K562 (cell line): ENCODE results near the gene DIAPH1. TPM values are rescaled to one million over a fixed set of nuclear protein-coding genes. Genes with fewer than 3 reads are reported as not detected.
A peak's percentile ranks its signal among the peaks of the same experiment; 100 is the strongest.

ENCODE experiments used
- ELF2 ChIP-seq: fragments of 250-450 bp; sonication (Bioruptor Pico); IDR thresholded peaks from 2 replicates; pipeline ENCODE4 v1.5.0; 2021; ENCODE audit warnings: mild to moderate bottlenecking
- HIVEP1 ChIP-seq: fragments of 250-450 bp; sonication (Bioruptor Pico); IDR thresholded peaks from 2 replicates; pipeline ENCODE4 v1.4.0; 2020; ENCODE audit warnings: mild to moderate bottlenecking
- L3MBTL2 ChIP-seq: fragments of 450-650 bp; IDR thresholded peaks from 2 replicates; pipeline ENCODE4 v1.6.1; 2016; ENCODE audit warnings: mild to moderate bottlenecking, moderate library complexity
- MAZ ChIP-seq, 2 experiments: fragments of 450-650 bp in 1 of 2; sonication (generic) in 1 of 2; formaldehyde crosslinking; IDR thresholded peaks in 1 of 2; conservative IDR thresholded peaks in 1 of 2; 2 replicates each; pipeline versions ENCODE4 v1.4.0 to v1.5.0; 2020; ENCODE audit warnings: mild to moderate bottlenecking in 1 of 2, missing genetic modification reagents in 1 of 2
- STAG1 ChIP-seq: sonication (generic); formaldehyde crosslinking; IDR thresholded peaks from 2 replicates; pipeline ENCODE4 v1.5.0; 2020; ENCODE audit warnings: missing genetic modification reagents, borderline replicate concordance
- ZFPM2 ChIP-seq: fragments of 250-450 bp; sonication (Bioruptor Pico); IDR thresholded peaks from 2 replicates; pipeline ENCODE4 v1.5.1; 2022; ENCODE audit warnings: mild to moderate bottlenecking
- polyA plus RNA-seq, 8 experiments: library from polyadenylated mRNA; depleted of rRNA in 4 of 8; stranded (reverse) in 5 of 8; unstranded in 3 of 8; fragments of >200 nt; fragmentation: Nextera tagmentation in 2 of 8; fragmentation: Illumina TruSeq in 1 of 8; extraction: Ambion mirVana in 2 of 8; extraction: Trizol in 1 of 8; gene quantifications; 2 replicates each; pipeline versions ENCODE4 v1.2.1 to v1.2.3, GENCODE V29; 2011 to 2014; ENCODE audit warnings: inconsistent platforms in 1 of 8, missing spikeins in 1 of 8
- total RNA-seq, 7 experiments: library from RNA; depleted of rRNA in 6 of 7; stranded (reverse); fragments of >200 nt in 6 of 7; fragmentation: Illumina TruSeq in 2 of 7; extraction: Trizol in 2 of 7; gene quantifications; 2 replicates each; pipeline versions ENCODE4 v1.2.1 to v1.2.3, GENCODE V29; 2011 to 2021; ENCODE audit warnings: low replicate concordance in 1 of 7
- TF ChIP-seq, protein P1 (sequence below): fragments of 250-450 bp; sonication (Bioruptor Pico); IDR thresholded peaks from 2 replicates; pipeline ENCODE4 v1.8.0; 2021; ENCODE audit warnings: moderate library complexity, mild to moderate bottlenecking, inconsistent platforms
- TF ChIP-seq, protein P2 (sequence below): fragments of 250-450 bp; sonication (Bioruptor Pico); IDR thresholded peaks from 2 replicates; pipeline ENCODE4 v1.5.0; 2021; ENCODE audit warnings: mild to moderate bottlenecking, moderate library complexity
- TF ChIP-seq, protein P3 (sequence below), 2 experiments: fragments of 450-650 bp; IDR thresholded peaks; 2 replicates each; pipeline ENCODE4 v1.6.1; 2016

Gene DIAPH1
- total and polyA plus RNA-seq, 9 of the 15 experiments (the other 6 are each of a cell fraction or from before 2014, with no cell fraction given) = 60.8 to 328 (median 97.8) TPM

DNA sequence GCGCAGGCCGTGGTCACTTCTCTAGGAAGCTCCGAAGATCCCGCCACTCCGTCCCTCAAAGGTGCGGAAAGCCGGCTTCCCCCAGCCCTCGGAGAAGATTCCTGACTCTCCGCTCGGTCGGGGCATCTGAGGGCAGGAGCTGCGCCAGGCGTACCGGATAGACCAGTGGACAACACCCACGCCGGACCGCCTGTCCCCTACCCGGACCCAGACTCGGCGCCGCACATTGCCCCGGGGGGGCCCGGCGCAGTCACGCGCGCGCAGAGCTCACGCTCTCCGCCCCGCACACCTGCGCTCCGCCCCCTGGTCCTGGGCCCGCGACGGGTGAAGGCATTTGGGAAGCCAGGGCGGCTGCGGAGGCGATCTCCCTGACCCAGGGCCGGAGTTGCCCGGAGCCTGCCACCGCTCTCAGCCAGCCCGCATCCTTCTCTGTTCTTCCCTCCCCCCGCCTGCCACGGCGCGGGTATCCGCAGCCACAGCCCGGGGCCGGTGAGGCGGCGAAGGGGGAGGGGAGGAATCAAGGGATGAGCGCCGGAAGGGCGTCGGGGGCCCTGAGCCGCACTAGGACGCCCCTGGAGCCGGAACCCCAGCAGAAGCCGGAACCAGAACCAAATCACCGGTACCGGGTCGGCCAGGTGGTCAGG lies 18.4 kb upstream of the DIAPH1 start (continued):
- TF ChIP-seq, protein P1, sequence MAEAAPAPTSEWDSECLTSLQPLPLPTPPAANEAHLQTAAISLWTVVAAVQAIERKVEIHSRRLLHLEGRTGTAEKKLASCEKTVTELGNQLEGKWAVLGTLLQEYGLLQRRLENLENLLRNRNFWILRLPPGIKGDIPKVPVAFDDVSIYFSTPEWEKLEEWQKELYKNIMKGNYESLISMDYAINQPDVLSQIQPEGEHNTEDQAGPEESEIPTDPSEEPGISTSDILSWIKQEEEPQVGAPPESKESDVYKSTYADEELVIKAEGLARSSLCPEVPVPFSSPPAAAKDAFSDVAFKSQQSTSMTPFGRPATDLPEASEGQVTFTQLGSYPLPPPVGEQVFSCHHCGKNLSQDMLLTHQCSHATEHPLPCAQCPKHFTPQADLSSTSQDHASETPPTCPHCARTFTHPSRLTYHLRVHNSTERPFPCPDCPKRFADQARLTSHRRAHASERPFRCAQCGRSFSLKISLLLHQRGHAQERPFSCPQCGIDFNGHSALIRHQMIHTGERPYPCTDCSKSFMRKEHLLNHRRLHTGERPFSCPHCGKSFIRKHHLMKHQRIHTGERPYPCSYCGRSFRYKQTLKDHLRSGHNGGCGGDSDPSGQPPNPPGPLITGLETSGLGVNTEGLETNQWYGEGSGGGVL (CRISPR knock-in tag) = no peak
- no peak for TF ChIP-seq MAZ (CRISPR knock-in tag; conservative IDR thresholded peaks at IDR 0.05 in 1 of 2, IDR thresholded peaks at IDR 0.05 in 1 of 2)
- no peak for TF ChIP-seq STAG1 (CRISPR knock-in tag)
- TF ChIP-seq, protein P2, sequence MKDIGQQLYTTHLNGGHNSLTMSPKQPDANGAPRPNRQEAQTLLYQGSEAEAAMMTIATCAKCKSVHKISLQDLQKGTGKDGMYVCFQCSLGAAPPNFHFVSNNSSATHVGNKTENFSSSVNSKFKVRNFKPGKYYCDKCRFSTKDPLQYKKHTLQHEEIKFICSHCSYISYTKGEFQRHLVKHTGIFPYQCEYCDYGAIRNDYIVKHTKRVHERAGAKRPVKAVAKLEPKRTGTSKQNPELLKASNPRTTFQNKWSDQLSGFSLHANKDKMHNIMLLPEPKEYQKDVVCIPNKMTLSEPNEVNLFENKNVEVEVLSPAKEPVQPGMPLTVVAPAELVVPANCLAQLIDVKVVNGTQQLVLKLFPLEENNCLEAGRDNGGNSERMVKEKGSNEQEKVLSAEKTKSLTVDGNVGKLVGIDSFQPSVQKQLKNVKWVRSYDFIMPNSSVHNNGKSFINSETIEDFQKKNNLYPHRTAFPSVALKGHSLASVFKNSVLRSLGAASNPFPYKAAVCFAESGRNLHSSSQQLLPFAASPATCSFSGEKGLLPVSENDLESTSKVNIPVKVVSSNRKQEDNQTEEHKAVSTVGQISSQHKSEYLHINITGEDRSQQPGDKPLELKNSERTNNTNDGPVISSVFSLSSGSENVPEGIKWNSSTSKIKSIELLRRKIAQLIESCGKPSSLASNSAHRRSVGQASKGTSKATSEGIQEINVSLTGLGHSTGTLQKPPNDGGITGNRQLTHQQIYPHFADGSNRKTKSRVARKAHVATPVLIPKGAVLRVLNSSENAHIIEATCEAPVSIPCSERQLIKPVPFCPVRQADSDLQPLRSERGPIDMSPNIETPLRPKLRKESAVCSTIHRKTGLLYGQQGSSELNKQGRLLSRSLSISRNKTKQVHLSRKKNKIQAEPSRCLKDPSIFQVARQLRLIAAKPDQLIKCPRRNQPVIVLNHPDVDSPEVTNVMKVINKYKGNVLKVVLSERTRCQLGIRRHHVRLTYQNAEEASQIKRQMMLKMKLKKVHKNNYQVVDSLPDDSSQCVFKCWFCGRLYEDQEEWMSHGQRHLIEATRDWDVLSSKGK (CRISPR knock-in tag) = no peak
- TF ChIP-seq HIVEP1 (CRISPR knock-in tag) = no peak
- TF ChIP-seq ZFPM2 = no peak
- TF ChIP-seq, protein P3, sequence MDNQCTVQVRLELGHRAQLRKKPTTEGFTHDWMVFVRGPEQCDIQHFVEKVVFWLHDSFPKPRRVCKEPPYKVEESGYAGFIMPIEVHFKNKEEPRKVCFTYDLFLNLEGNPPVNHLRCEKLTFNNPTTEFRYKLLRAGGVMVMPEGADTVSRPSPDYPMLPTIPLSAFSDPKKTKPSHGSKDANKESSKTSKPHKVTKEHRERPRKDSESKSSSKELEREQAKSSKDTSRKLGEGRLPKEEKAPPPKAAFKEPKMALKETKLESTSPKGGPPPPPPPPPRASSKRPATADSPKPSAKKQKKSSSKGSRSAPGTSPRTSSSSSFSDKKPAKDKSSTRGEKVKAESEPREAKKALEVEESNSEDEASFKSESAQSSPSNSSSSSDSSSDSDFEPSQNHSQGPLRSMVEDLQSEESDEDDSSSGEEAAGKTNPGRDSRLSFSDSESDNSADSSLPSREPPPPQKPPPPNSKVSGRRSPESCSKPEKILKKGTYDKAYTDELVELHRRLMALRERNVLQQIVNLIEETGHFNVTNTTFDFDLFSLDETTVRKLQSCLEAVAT (IDR thresholded peaks at IDR 0.05) = no peak
- TF ChIP-seq L3MBTL2 = peak; percentile 32
- TF ChIP-seq ELF2 = no peak
- TF ChIP-seq, all 486 proteins: peak for 28
